Stimulated activated CD4-positive, alpha-beta T cell treated with anti-CD3 and anti-CD28 coated beads, Interleukin-2, amount 100 ng/mL, for 24 hours (primary cell): ENCODE data around the gene SEMA6C.

Experiments
- DNase-seq, 2 donors: peaks; one replicate each; pipeline ENCODE4 v3.0.0-alpha.2; 2020

The SEMA6C gene

GRCh38 chr1:151158751-151159251 is 12.4 kb upstream of the SEMA6C start:
- peak in 1 of 2 donors; percentile 20 for DNase-seq

- DNase-seq = peak; percentile 63 to 67
Measured at GRCh38 chr1:151158326-151158725, 11.9 kb upstream of the SEMA6C start.

GRCh38 chr1:151157067-151157531 is 10.7 kb upstream of the SEMA6C start:
- DNase-seq = peak; percentile 64 to 69

- peak; percentile 83 to 87 for DNase-seq
Measured at GRCh38 chr1:151156515-151156819, 10.0 kb upstream of the SEMA6C start, which contains the start of gene TNFAIP8L2. Gene TNFAIP8L2 (plus strand): TSS chr1:151156649. CDS start chr1:151158698, 2,049 bp downstream.

- DNase-seq = no peak
Measured at GRCh38 chr1:151147665-151148064, 1.2 kb upstream of the SEMA6C start.

GRCh38 chr1:151147132-151147503 is 687 bp upstream of the SEMA6C start:
- no peak for DNase-seq

GRCh38 chr1:151146072-151146411 is 389 bp downstream of the SEMA6C start:
- no peak for DNase-seq

GRCh38 chr1:151145304-151146071 is 943 bp downstream of the SEMA6C start:
- DNase-seq = peak; percentile 36 to 37

GRCh38 chr1:151144474-151145303 is 1.7 kb downstream of the SEMA6C start:
- no peak for DNase-seq

GRCh38 chr1:151143986-151144385 is 2.4 kb downstream of the SEMA6C start:
- DNase-seq = no peak

GRCh38 chr1:151143057-151143435 is 3.4 kb downstream of the SEMA6C start:
- no peak for DNase-seq

GRCh38 chr1:151142411-151143056 is 3.9 kb downstream of the SEMA6C start:
- no peak for DNase-seq

GRCh38 chr1:151137789-151138188 is 8.6 kb downstream of the SEMA6C start:
- DNase-seq = no peak

GRCh38 chr1:151135433-151136385 is 10.7 kb downstream of the SEMA6C start:
- DNase-seq = no peak

- no peak for DNase-seq
Measured at GRCh38 chr1:151134991-151135390, 11.4 kb downstream of the SEMA6C start.

- DNase-seq = no peak
Measured at GRCh38 chr1:151134396-151134795, 12.0 kb downstream of the SEMA6C start.

GRCh38 chr1:151133018-151133806 is 13.2 kb downstream of the SEMA6C start:
- no peak for DNase-seq

GRCh38 chr1:151132335-151133017 is 14.0 kb downstream of the SEMA6C start:
- DNase-seq = no peak

- no peak for DNase-seq
Measured at GRCh38 chr1:151131701-151132334, 14.6 kb downstream of the SEMA6C start.

- DNase-seq = peak; percentile 84
Measured at GRCh38 chr1:151130987-151131586, 15.3 kb downstream of the SEMA6C start.
